Neural cell (in vitro differentiated cells): Measurements from ENCODE around the gene C15orf40. TPM values are rescaled to one million over a fixed set of nuclear protein-coding genes. Genes with fewer than 3 reads are reported as not detected.

Experiments used
- H2AFZ ChIP-seq: fragments of 200-600, 300-800 bp; sonication (generic), shearing (Covaris generic); 2 replicates; pipeline ENCODE4 v1.6.0; 2014; ENCODE audit warnings: low read depth, mild to moderate bottlenecking, antibody characterized with exemption, low read length, moderate library complexity
- H3F3A ChIP-seq: fragments of 200-600 bp; shearing (Covaris generic); 2 replicates; pipeline ENCODE4 v1.6.1; 2016; ENCODE audit warnings: mild to moderate bottlenecking, moderate library complexity, mixed read lengths, antibody characterized with exemption, low read length; ENCODE audit not compliant: insufficient read depth, poor library complexity, severe bottlenecking
- H3K27ac ChIP-seq: fragments of 200-600, 300-800 bp; sonication (generic), shearing (Covaris generic); 2 replicates; pipeline ENCODE4 v1.5.1; 2014; ENCODE audit warnings: mild to moderate bottlenecking, low read length, moderate library complexity
- H3K27me3 ChIP-seq: fragments of 300-800, 200-600 bp; sonication (generic), shearing (Covaris generic); 2 replicates; pipeline ENCODE4 v1.6.0; 2014; ENCODE audit warnings: mild to moderate bottlenecking, low read depth, low read length, moderate library complexity; ENCODE audit not compliant: insufficient read depth
- H3K36me3 ChIP-seq: fragments of 300-800, 200-600 bp; sonication (generic), shearing (Covaris generic); 2 replicates; pipeline ENCODE4 v1.5.1; 2014; ENCODE audit warnings: mild to moderate bottlenecking, antibody characterized with exemption, low read length, moderate library complexity; ENCODE audit not compliant: insufficient read depth
- H3K4me2 ChIP-seq: fragments of 300-800, 200-600 bp; sonication (generic), shearing (Covaris generic); 2 replicates; pipeline ENCODE4 v1.6.0; 2014; ENCODE audit warnings: mild to moderate bottlenecking, low read length
- H3K4me3 ChIP-seq: fragments of 300-800, 200-600 bp; sonication (generic), shearing (Covaris generic); 2 replicates; pipeline ENCODE4 v1.5.1; 2014; ENCODE audit warnings: mild to moderate bottlenecking, low read length, moderate library complexity
- H3K79me2 ChIP-seq: fragments of 200-600 bp; shearing (Covaris generic); replicated peaks from 2 replicates; pipeline ENCODE4 v1.6.0; 2014; ENCODE audit warnings: mild to moderate bottlenecking, low read length, moderate library complexity; ENCODE audit not compliant: insufficient read depth
- H3K9ac ChIP-seq: fragments of 300-800, 200-600 bp; sonication (generic), shearing (Covaris generic); 2 replicates; pipeline ENCODE4 v1.6.1; 2016; ENCODE audit warnings: mild to moderate bottlenecking, low read length, mixed read lengths
- H3K9me2 ChIP-seq: fragments of 200-600 bp; shearing (Covaris generic); 2 replicates; pipeline ENCODE4 v1.6.1; 2016; ENCODE audit warnings: mild to moderate bottlenecking, low read length, mixed read lengths; ENCODE audit not compliant: insufficient read depth
- H3K9me3 ChIP-seq: fragments of 200-600, 300-800 bp; sonication (generic), shearing (Covaris generic); 2 replicates; pipeline ENCODE4 v1.6.1; 2016; ENCODE audit warnings: mild to moderate bottlenecking, mixed run types, low read length, moderate library complexity, mixed read lengths
- H4K20me1 ChIP-seq: fragments of 200-600 bp; shearing (Covaris generic); 2 replicates; pipeline ENCODE4 v1.6.1; 2016; ENCODE audit warnings: mild to moderate bottlenecking, mixed run types; ENCODE audit not compliant: insufficient read depth
- CTCF ChIP-seq: fragments of 450-650 bp; IDR thresholded peaks from 2 replicates; pipeline ENCODE4 v1.5.1; 2014; ENCODE audit warnings: antibody characterized with exemption, mild to moderate bottlenecking, moderate library complexity; ENCODE audit not compliant: poor library complexity, severe bottlenecking
- EP300 ChIP-seq: fragments of 450-650 bp; conservative IDR thresholded peaks from 2 replicates; pipeline ENCODE4 v1.6.1; 2014; ENCODE audit warnings: antibody characterized with exemption, mild to moderate bottlenecking, moderate library complexity; ENCODE audit not compliant: poor library complexity, severe bottlenecking
- EZH2 ChIP-seq: fragments of 200-600, 300-800 bp; shearing (Covaris generic), sonication (generic); IDR thresholded peaks from 2 replicates; pipeline ENCODE4 v1.6.1; 2014; ENCODE audit warnings: antibody characterized with exemption, low read length, borderline replicate concordance, mild to moderate bottlenecking; ENCODE audit not compliant: insufficient read depth, poor library complexity, severe bottlenecking
- MXI1 ChIP-seq: fragments of 450-650 bp; conservative IDR thresholded peaks from 2 replicates; pipeline ENCODE4 v1.6.1; 2014; ENCODE audit warnings: antibody characterized with exemption, mild to moderate bottlenecking; ENCODE audit not compliant: poor library complexity, severe bottlenecking
- POLR2AphosphoS5 ChIP-seq: IDR thresholded peaks from 2 replicates; pipeline ENCODE4 v1.6.1; 2012
- RAD21 ChIP-seq: fragments of 450-650 bp; conservative IDR thresholded peaks from 2 replicates; pipeline ENCODE4 v1.6.1; 2014; ENCODE audit warnings: antibody characterized with exemption, mild to moderate bottlenecking, moderate library complexity
- REST ChIP-seq: IDR thresholded peaks from 2 replicates; pipeline ENCODE4 v1.6.1; 2012; ENCODE audit warnings: borderline replicate concordance
- SMC3 ChIP-seq: fragments of 450-650 bp; conservative IDR thresholded peaks from 2 replicates; pipeline ENCODE4 v1.6.1; 2014; ENCODE audit warnings: antibody characterized with exemption, mild to moderate bottlenecking, moderate library complexity; ENCODE audit not compliant: poor library complexity
- TAF1 ChIP-seq: IDR thresholded peaks from 2 replicates; pipeline ENCODE4 v1.6.1; 2012; ENCODE audit warnings: low read depth
- polyA plus RNA-seq: library from polyadenylated mRNA; depleted of rRNA; stranded (reverse); fragments of >200 nt; gene quantifications from 2 replicates; pipeline ENCODE4 v1.2.3, GENCODE V29; 2014

The C15orf40 gene
- polyA plus RNA-seq, 1 donor from 2014 or later = 17.2 TPM

GRCh38 chr15:83030021-83030420, 18.6 kb upstream of the C15orf40 start:
- no peak overlapping the region for H3K4me3 ChIP-seq
- H2AFZ ChIP-seq = no peak overlapping the region
- no peak overlapping the region for H3K27ac ChIP-seq
- TF ChIP-seq EP300 (no peak), SMC3 (no peak), POLR2AphosphoS5 (no peak), REST (no peak)
- no peaks in the 10 kb centered on the region for H4K20me1 ChIP-seq
- H3K9me3 ChIP-seq = no peaks in the 10 kb centered on the region
- H3K9ac ChIP-seq = no peak overlapping the region
- no peaks in the 10 kb centered on the region for H3K27me3 ChIP-seq
- H3F3A ChIP-seq = no peaks in the 10 kb centered on the region
- no peaks in the 10 kb centered on the region for H3K36me3 ChIP-seq
- no peaks in the 10 kb centered on the region for H3K9me2 ChIP-seq
- no peak overlapping the region for H3K4me2 ChIP-seq
- peaks cover 7% of the 10 kb centered on the region for H3K79me2 ChIP-seq

GRCh38 chr15:83018436-83018835, 7.0 kb upstream of the C15orf40 start:
- Histone ChIP-seq H3K4me2 (no peak overlapping the region), H3K79me2 (no peaks in the 10 kb centered on the region), H3K9me3 (no peaks in the 10 kb centered on the region), H3K27me3 (no peaks in the 10 kb centered on the region), H3K4me3 (no peak overlapping the region), H3K9ac (no peak overlapping the region), H3F3A (no peaks in the 10 kb centered on the region), H3K36me3 (no peaks in the 10 kb centered on the region), H3K27ac (no peak overlapping the region), H4K20me1 (no peaks in the 10 kb centered on the region), H2AFZ (no peak overlapping the region), H3K9me2 (no peaks in the 10 kb centered on the region)
- TF ChIP-seq SMC3 = no peak

- no peaks in the 10 kb centered on the region for H3K9me2 ChIP-seq
- H3K9ac ChIP-seq = no peak overlapping the region
- no peak overlapping the region for H3K27ac ChIP-seq
- no peaks in the 10 kb centered on the region for H3F3A ChIP-seq
- H3K36me3 ChIP-seq = no peaks in the 10 kb centered on the region
- TF ChIP-seq EP300 = no peak
- TF ChIP-seq POLR2AphosphoS5 = peak; percentile 14
- no peak for TF ChIP-seq SMC3
- peak overlapping the region; percentile 22 for H3K4me3 ChIP-seq
- no peaks in the 10 kb centered on the region for H3K9me3 ChIP-seq
- no peak overlapping the region for H3K4me2 ChIP-seq
- H3K79me2 ChIP-seq = peaks cover 4% of the 10 kb centered on the region
- H2AFZ ChIP-seq = no peak overlapping the region
- H3K27me3 ChIP-seq = no peaks in the 10 kb centered on the region
- H4K20me1 ChIP-seq = no peaks in the 10 kb centered on the region
Measured at GRCh38 chr15:83016906-83017305, 5.5 kb upstream of the C15orf40 start.

GRCh38 chr15:83015361-83015760, 3.9 kb upstream of the C15orf40 start:
- Histone ChIP-seq H3K27me3 (no peaks in the 10 kb centered on the region), H3K9me3 (no peaks in the 10 kb centered on the region), H2AFZ (no peak overlapping the region), H3F3A (peaks cover 2% of the 10 kb centered on the region), H4K20me1 (no peaks in the 10 kb centered on the region), H3K27ac (no peak overlapping the region), H3K79me2 (peaks cover 7% of the 10 kb centered on the region), H3K9ac (no peak overlapping the region), H3K4me3 (no peak overlapping the region), H3K4me2 (no peak overlapping the region), H3K36me3 (no peaks in the 10 kb centered on the region), H3K9me2 (no peaks in the 10 kb centered on the region)
- TF ChIP-seq MXI1 = no peak
- no peak for TF ChIP-seq REST
- TF ChIP-seq EZH2 = no peak
- TF ChIP-seq TAF1 = no peak
- TF ChIP-seq RAD21 = no peak
- no peak for TF ChIP-seq POLR2AphosphoS5
- no peak for TF ChIP-seq EP300
- no peak for TF ChIP-seq CTCF
- TF ChIP-seq SMC3 = no peak
